Astrocyte (in vitro differentiated cells and primary cell): Measurements from ENCODE around the gene NMNAT3.

Experiments used
- CTCF ChIP-seq: IDR thresholded peaks from 2 replicates; pipeline ENCODE4 v1.5.1; 2011; ENCODE audit warnings: low read depth, mild to moderate bottlenecking, inconsistent platforms, low read length, moderate library complexity; ENCODE audit not compliant: insufficient read depth
- EZH2 ChIP-seq: IDR thresholded peaks from 2 replicates; pipeline ENCODE4 v1.6.1; 2012; ENCODE audit warnings: mild to moderate bottlenecking, low read length, inconsistent platforms; ENCODE audit not compliant: insufficient read depth

- TF ChIP-seq CTCF (no peak), EZH2 (no peak)
Observed at GRCh38 chr3:139522421-139522820, 155.4 kb downstream of the NMNAT3 start.
